ENCODE results near the gene HOXD12.
A peak's percentile ranks its signal among the peaks of the same experiment; 100 is the strongest.

Gene HOXD12

DNA sequence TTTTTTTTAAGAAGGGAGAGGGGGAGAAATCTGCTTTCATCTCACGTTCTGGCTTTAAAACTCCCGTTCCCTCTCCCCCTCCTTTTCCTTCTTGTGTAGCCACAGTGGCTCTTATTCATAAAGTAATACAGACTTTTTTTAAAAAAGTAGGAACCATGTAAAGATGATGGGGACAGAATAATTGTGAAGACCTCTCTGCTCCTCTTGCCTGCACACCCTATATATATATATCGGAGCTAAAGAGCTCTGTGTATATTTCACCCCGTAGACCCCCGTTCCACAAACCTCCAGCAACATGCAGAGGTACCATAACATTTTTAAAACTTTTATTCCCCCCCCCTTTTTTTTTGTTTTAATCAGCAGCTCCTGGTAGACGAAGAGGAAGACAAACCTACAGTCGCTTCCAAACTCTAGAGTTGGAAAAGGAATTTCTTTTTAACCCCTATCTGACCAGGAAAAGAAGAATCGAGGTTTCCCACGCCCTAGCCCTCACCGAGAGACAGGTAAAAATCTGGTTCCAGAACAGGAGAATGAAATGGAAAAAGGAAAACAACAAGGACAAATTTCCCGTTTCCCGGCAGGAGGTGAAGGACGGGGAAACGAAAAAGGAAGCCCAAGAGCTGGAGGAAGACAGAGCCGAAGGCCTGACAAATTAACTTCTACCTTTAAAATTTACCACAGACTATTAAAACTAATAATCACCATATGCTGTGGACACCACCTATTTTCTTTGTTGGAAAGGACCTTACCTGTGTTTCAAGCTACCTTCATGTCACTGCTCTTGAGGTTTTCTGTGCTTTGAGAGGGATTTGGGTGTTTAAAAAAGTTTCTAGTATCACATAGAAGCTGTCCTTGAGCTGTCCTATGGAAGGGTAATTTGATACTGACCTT, 31.6 kb downstream of the HOXD12 start:
- no peak for DNase-seq (ENCODE audit: low read depth)

DNA sequence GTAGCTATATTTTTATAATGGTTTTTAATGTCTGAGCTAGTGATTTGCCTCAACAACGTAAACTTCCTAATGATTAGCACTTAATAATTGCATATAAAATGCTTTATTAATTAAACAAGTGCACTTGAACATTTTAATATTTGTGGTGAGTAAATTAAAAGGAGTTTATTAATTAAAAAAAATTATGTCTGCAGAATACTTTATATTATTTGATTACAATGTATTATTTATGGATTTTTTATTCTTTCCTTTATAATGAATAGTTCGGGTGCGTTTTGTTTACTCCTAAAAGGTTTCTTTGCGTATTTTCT, 32.2 kb downstream of the HOXD12 start:
- no peak for DNase-seq (ENCODE audit: low read depth)

DNA sequence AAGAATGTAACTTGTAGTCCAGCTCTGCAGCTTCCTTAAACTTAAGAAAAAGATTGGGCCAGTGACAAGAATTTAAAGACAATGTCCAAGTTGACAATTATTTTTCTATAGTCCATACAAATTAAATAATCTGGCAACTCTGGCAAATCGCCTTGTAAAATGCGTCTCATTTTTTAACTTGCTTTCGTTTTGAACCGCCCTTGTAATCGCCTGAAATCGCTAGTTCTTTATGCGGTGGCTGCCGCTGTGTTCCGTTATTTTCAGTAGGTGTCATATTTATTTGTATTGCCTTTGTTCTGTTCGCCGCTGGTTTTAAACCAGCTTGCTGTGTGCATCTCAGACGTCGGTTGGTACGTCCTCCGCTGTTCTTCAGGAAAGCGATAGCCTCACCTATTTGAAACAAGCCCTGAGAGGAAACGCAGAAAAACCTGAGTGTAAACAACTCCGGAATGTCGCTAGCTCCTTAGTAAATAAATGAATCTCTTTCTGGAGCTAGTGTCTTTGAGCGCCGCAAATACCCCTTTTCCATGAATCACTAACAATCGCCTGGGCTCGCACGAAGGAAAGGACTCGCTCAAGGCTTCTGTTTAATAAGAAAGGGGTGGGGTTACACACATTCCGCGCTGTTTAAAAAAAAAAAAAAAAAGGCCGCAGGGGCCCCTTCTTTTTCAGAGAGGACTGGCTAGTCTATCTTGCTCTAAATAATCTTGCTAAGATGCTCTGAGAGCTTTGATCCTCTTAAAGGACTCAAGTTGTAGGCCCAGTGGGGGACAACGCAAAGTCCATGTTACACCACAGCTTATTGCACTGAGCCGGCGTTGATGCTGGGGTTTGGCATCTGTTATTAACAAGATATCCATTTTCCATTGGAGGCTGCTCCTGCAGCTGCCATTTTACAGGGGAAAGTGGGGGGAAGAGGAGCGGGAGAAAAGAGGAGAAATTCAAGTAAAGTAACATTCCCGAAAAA, 32.9 kb downstream of the HOXD12 start:
- no peak for DNase-seq (ENCODE audit: low read depth)

DNA sequence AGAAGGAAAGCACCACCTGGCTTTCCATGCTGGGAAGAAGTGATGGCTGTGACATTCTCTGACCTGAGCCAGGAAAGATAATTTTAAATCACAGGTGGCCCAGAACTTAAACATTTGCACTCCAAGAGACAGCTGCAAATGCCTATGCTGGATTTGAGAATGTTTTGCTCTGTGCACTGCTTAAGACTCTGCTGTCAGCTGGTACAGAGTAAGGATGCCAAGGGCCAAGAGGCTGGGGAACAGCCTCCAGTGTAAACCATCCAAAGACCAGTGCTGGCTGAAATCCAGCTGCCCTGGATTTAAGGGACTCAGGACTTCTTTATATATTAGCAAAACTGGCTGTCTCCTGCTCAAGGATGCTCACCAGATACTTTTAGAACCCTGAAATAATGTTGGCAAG, 33.8 kb downstream of the HOXD12 start:
- DNase-seq (ENCODE audit: low read depth): no peak

DNA sequence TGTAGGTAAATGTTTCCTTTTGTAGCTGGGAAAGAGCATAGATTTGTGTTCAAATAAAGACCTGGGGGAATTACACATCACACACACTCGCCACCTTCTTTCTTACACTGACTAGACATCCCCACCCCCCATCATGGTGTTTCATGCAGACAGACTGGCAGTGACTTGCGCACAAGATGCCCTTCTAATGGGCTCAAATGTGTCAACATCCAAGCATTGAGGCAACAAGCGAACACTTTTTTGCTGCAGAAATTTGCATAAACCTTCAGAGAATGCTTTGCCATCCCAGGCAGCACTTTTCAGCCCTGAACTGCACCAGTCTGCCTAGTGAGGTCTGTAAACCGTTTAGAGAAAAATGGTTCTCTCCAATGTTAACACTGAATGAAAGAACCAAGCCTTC, 34.4 kb downstream of the HOXD12 start:
- no peak for DNase-seq (ENCODE audit: low read depth)

DNA sequence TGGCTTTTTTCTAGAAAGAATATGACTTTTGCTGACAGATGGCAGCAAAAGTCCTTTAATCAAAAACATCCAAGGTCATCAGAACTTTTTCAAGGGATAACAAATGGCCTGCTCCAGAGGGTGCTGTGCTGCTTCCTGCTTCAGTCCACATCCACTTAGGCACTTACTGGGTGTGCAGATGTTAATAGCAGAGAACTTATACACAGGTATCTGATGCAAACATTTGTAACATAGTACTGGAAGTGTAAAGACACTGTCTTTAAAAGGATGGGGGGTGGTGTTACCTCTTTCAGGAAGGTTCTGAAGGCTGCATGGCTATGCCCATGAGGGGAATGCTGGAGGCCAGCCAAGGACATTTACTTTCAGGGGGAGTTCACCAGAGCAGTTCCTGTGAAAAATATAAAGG, 35.4 kb downstream of the HOXD12 start:
- no peak for DNase-seq (ENCODE audit: low read depth)

DNA sequence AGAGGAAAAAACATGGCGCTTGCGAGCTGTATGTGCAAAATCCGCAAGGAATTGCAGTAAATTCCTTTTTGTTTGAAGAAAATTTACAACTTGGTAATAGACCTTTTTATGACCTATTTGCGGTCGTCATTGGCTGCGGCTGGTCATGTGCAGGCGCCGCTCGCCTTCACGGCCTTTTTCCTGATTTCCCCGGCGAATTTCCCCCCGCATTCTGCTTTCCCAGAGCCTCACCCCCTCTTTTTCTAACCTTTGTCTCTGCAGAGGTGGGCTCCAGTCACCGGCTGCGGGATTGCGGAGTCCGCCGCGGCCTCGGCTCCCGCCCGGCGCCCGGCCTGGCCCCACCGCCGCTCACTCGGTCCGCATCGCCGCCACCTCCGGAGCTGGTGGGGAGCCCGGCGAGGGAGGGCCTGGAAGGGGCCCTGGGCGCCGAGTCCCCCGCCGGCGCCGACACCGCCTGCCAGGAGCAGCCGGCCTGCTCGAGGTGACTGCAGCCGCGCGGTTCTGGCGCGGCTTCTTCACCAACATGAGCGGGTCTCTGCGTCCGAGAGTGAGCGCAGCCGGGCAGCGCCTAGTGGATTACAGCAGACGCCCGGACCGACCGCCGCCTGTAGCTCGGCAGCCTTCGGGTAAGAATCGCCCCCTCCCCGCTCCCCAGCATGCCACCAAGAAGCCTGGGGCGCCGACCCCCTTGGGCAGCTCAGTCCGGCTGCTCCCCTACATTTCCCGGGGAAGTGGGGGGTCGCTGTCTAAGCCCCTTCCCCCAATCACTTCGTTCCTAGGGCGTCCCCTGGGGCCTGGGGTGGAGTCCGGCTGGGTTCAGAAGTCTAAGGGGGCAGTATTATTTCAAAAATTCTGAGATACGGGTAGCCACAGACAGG, 37.0 kb downstream of the HOXD12 start:
- no peak for DNase-seq (ENCODE audit: low read depth)

DNA sequence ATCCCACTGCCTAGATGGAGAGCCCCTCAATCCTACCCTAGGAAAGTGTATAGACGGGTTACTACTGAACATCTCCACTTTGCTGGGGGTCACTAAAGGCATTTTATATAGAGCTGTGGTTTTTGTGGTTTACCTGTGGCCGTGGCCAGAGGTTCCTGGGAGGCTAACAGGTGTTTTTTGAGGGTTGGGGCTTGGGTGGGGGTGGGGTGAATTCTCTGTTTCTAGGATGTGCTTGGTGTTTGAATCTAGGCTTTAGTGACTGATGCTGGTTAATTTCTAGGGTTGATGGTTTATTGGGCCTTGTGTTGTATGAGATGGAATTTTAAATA, 37.6 kb downstream of the HOXD12 start:
- DNase-seq (ENCODE audit: low read depth): no peak

DNA sequence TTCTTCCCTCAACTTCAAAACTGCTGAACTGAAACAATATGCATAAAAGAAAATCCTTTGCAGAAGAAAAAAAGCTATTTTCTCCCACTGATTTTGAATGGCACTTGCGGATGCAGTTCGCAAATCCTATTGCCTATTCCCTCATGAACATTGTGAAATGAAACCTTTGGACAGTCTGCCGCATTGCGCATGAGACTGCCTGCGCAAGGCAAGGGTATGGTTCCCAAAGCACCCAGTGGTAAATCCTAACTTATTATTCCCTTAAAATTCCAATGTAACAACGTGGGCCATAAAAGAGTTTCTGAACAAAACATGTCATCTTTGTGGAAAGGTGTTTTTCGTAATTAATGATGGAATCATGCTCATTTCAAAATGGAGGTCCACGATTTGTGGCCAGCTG, 38.3 kb downstream of the HOXD12 start:
- DNase-seq (ENCODE audit: low read depth): no peak

DNA sequence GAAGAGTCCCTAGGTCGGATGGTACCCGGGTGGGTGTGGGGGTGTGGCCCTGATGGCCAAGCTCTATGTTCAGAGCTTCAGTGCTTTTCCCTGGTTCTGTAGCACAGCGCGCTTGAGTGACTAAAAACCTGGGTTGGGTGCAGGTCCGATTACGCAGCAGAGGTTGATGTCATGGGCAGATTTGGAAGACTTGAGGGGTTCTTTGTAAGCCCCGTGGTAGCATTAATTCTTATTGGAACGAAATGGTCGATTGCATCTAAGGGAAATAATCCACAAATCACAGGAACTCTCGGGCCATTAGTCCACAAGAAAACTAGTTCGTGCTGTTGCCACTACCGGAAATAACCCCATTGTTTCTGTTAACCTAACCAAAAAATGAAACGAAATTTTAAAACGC, 38.9 kb downstream of the HOXD12 start:
- no peak for DNase-seq (ENCODE audit: low read depth)

DNA sequence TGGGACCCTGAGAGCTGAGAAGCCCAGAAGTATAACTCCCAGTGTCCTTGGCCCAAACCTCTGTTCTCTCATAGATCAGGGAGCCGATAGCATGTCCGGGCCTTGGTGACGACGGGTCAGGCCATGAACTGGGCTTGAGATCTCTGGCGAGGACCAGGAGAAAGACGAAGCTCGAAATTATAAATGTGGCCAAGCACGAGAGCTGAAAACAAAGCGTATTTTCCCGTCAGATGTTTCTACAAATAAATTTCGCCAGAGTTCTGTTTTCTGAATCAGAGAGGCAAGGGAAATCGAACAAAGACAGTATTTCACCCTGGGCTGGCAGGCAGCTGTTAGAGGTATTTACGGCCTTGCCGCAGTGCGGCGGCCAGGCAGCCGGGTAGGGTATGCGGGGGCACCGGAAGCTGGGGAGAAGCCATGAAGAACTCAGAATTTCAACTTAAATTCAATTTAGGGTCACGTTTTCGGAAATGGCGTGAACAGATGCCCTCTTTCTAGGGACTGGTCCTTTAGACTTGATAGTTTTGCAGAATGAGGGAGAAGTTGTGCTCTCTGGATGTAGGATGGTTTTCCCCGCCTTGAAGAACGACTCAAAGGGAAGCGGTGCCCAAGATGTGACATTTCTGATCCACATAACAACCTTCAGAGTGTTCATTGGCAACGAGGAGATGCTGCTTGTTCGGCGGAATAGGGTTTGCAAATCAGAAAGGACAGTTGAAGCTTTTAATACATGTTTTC, 39.5 kb downstream of the HOXD12 start:
- DNase-seq (ENCODE audit: low read depth): no peak

DNA sequence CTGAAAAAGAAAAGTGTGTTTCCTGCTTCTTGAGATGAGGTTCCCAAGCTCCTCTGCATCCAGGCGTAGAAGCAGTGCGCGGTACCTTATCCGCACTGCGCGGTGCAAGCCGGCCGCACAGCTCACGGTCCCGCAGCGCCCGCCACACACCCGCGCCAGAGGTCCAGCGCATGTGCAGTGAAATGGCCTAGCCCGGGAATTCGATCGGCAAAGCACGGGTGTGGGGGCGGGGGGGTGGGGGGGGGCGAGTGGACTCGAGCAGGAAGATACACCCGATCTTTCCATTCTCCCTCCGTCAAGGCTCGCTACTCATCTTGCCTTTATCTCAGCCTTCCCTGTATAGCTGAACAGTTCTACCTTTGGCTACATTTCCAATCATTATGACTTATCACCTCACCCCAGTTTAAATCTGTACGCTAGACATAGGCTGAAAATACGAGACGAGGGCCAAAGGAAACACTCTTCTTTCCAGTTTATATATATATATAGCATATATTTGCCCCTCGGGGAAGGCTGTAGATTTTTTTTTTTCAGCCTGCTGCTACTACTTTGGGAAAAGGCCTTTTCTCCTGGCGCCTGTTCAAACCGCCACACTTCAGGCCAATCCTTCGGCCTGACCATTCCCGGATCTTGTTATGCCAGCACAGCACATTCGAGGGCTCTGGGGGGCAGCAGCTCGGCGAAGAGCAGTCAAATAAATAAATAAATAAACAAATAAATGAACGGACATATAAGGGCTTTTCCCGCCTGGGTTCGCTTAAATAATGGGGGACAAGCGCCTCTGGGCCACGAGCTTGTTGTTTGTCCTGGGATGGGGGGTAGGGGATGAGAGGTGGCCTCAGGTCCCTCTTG, 40.3 kb downstream of the HOXD12 start:
- DNase-seq (ENCODE audit: low read depth): no peak

DNA sequence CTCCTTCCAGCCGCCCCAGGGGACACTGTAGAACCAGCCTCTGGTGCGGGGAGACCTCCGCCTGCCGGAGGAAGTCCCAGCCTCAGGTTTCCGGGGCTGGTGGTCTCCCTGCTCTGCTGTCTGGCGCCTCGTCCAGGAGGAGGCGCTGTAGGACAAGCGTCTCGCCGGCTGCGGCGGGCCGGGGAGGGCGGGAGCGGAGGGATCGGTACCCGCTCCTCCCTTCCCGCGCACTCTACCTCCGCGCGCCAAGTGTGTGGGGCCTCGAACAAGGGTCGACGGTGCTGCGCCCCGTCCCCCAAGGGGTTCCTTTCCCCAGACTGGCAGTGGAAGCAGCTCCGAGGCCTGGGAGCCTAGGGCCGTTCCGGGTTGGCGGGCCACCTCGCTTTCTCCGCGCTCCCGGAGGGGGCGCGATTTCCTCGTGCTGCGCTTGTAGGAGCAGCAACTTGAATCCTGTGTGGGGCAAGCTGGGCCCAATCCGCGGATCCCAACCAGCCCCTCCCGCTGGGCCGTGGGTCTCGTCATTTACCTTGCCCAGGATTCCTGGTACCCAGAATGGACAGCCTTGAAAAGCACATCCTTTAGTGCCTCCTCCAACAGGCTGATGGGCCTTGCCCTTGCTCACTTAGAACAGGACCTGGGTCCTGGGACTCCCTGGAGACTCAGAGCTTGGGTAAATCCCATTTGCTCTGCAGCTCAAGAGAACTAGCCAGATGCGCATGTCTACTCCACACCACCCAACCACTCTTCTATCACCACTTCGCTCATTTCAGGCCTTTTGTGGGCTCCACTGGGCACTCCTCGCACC, 41.1 kb downstream of the HOXD12 start:
- peak; percentile 50 for DNase-seq (ENCODE audit: low read depth)

DNA sequence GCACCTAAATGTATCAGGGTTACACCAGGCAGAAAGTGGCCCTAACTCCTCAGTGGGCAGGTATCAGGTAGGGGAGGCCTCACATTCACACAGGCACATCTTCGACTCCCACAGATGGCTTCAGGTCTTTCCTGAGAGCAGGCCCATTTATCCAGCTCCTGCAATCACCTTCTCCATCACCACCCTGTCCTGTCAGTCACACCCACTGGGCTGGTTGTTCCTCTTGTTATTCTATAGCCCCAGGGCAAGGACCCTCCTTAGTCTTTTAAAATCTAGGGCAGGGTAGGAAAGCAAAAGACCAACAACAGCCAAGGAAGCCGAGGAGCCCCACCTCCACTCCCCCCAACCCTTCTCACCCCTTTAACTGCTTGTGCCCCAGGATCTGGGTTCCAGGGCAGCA, 42.7 kb downstream of the HOXD12 start:
- no peak for DNase-seq (ENCODE audit: low read depth)

DNA sequence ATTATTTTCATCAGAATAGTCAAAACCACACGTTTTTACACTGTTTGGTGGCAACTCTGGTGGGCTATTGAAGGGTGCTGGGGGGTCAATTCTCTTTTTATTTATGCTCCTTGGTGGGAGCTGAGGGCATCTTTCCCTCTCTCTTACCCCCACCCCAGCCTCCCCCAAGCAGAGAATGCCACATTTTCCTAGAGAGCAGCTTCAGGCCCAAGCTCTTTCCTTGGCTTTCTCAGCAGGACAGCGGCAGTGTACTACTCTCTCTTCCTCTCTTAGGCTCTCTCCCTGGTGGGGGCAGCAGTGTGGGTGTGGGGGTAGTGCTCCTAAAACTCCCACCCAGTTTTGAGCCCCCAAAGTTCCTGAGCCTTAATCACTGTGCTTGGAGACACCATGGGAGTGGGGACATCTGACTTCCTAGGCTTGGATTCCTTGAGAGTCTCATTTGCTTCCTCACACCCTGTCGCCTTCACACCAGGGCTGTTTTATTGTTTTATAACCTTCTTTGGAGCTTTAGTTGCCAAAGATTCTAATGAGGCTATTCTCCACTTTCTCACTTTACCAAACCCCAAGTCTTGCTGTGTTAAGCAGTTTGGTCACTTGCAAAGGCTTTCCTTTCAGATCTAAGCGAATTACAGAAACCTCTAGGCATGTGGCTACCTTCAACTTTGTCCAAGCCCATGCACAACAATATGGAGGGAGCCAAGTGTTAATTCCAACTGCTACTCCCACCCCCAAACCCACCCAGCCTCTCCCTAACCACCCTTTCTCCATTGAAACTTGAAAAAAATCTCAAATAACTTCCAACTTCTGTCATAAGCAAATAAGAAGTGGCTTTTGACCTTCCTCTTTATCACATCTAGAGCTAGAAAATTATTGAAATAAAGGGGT, 45.7 kb downstream of the HOXD12 start:
- no peak for DNase-seq (ENCODE audit: low read depth)

DNA sequence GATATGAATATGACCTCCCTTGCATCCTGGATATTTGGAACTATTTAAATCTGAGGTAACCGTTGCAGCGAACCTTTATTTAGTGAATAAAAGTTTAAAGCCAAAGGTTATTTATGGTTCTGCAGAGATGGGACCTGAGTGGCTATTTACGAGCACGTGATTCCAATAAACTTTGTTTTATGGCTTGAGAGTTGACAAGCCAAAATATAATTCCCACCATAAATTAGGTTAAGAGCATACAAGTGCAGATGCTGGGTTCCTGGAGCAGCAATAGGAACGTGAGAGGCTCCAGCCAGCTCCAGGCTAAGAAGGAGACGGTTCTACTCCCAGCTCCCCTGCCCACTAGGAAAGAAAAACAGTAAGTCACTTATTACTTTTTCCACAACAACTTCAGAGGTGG, 46.5 kb downstream of the HOXD12 start:
- no peak for DNase-seq (ENCODE audit: low read depth)

DNA sequence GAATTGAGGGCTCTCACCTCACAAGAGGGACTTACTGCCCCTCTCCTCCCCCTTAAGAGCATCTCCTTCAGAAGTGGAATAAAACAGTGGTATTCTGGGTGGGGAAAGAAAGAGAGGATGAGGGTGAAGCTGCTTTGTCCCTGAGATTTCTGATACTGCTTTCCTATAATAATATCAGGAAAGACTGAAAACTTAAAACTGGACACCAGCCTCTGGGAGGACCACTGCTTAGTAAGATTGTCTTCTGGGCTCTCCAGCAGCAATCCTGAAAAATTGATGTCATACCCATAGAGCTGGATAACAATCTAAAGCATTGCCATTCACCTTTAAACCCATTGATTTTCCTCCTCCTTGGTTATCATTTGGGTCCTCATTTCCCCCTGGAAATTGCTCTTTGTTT, 47.0 kb downstream of the HOXD12 start:
- no peak for DNase-seq (ENCODE audit: low read depth)

DNA sequence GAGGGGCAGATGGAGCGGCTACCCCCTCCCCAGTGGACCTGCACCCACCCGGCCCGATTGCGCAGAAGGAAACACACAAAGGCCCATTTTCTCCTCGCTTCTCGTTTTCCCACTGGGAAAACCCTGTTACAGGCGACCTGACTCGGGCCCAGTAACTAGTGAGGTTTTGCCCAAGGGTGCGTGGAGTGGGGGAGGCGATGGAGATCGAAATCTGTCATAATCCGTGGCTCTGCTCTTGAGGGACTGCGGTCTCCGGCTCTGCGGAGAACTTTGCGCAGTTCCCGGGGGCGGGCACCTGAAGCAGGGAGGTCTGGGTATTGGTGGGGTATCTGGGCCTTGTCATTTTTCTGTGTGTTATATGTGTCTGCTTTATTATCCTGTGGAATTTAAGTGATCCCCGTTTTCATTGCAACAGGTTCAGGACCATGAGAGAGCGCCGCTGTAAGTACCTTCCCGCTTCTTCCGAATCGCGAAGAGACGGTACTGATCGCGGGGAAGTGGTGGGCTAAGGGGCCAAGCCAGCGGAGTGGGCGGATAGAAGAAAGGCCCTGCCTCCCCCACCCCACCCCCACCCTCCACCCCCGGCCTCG, 47.7 kb downstream of the HOXD12 start:
- DNase-seq (ENCODE audit: low read depth): no peak

Measured in iris pigment epithelial cell (primary cell).